Erythroblast (primary cell): ENCODE data around the gene FOXP1.

Experiments
- GATA1 ChIP-seq: IDR thresholded peaks from 2 replicates; pipeline ENCODE4 v1.6.1; 2011; ENCODE audit warnings: low read depth, mild to moderate bottlenecking, control low read depth, low read length, moderate library complexity
- POLR2A ChIP-seq: IDR thresholded peaks from 2 replicates; pipeline ENCODE4 v1.6.1; 2011; ENCODE audit warnings: mild to moderate bottlenecking, low read length

GRCh38 chr3:71168880-71169411 lies 414.6 kb downstream of the FOXP1 start:
- no peak for TF ChIP-seq POLR2A
- no peak for TF ChIP-seq GATA1
